Vagina (tissue), 2 donors: ENCODE data around the gene VPS37C.

Experiments
- POLR2A ChIP-seq, 2 donors: fragments of 450-650 bp; IDR thresholded peaks; one replicate each; pipeline ENCODE4 v1.6.1; 2017; ENCODE audit warnings: antibody characterized with exemption in 2 of 2, mild to moderate bottlenecking in 2 of 2, moderate library complexity in 2 of 2
- POLR2AphosphoS5 ChIP-seq, 2 donors: sonication (generic); formaldehyde crosslinking; IDR thresholded peaks; one replicate each; pipeline ENCODE4 v1.9.0; 2017; ENCODE audit warnings: antibody characterized with exemption in 2 of 2, mild to moderate bottlenecking in 2 of 2, low read depth in 1 of 2; ENCODE audit not compliant: insufficient read depth in 1 of 2
- TF ChIP-seq, protein P1 (sequence below), 3 experiments: fragments of 450-650 bp in 2 of 3; fragments of 200-600 bp in 1 of 3; sonication (generic) in 1 of 3; IDR thresholded peaks; one replicate each; pipeline ENCODE4 v1.5.1; 2017 to 2019; ENCODE audit warnings: antibody characterized with exemption in 3 of 3, mild to moderate bottlenecking in 2 of 3, moderate library complexity in 2 of 3

DNA sequence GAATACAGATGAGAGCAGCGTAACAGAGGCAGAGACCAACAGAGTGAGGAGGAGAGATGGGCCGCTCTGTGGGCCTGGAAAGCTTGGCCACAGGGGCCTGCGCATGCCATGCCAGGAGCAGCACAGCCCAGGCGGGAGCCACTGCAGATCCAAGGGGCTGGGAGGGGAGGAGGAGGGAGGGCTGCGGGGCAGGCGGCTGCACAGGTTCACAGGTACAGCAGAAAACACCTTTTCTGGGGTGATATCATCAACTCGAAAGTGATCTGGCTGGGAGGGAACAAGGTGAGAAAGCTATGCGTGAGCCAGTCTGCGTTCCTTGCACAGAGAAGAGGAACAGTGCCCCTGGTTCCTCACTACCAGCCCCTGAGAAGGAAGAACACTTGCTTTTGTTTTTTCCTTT lies 14.8 kb downstream of the VPS37C start:
- TF ChIP-seq POLR2A (IDR thresholded peaks at IDR 0.05), result no peak
- TF ChIP-seq POLR2AphosphoS5 (IDR thresholded peaks at IDR 0.05; ENCODE audit: insufficient read depth in 1 of 2, low read depth in 1 of 2), result no peak
- TF ChIP-seq, protein P1, sequence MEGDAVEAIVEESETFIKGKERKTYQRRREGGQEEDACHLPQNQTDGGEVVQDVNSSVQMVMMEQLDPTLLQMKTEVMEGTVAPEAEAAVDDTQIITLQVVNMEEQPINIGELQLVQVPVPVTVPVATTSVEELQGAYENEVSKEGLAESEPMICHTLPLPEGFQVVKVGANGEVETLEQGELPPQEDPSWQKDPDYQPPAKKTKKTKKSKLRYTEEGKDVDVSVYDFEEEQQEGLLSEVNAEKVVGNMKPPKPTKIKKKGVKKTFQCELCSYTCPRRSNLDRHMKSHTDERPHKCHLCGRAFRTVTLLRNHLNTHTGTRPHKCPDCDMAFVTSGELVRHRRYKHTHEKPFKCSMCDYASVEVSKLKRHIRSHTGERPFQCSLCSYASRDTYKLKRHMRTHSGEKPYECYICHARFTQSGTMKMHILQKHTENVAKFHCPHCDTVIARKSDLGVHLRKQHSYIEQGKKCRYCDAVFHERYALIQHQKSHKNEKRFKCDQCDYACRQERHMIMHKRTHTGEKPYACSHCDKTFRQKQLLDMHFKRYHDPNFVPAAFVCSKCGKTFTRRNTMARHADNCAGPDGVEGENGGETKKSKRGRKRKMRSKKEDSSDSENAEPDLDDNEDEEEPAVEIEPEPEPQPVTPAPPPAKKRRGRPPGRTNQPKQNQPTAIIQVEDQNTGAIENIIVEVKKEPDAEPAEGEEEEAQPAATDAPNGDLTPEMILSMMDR (IDR thresholded peaks at IDR 0.05), result no peak
